Uterus (tissue), 2 donors: Measurements from ENCODE around the gene CREB5.

Experiments used
- POLR2A ChIP-seq, 2 donors: fragments of 450-650 bp; IDR thresholded peaks; one replicate each; pipeline ENCODE4 v1.6.1; 2016; ENCODE audit warnings: antibody characterized with exemption in 2 of 2, mild to moderate bottlenecking in 1 of 2, moderate library complexity in 1 of 2
- TF ChIP-seq, protein P1 (sequence below), 4 experiments: fragments of 200-600 bp in 2 of 4; fragments of 450-650 bp in 2 of 4; sonication (generic) in 2 of 4; IDR thresholded peaks; one replicate each; pipeline ENCODE4 v1.5.1; 2016 to 2019; ENCODE audit warnings: antibody characterized with exemption in 4 of 4, mild to moderate bottlenecking in 2 of 4, moderate library complexity in 1 of 4

DNA sequence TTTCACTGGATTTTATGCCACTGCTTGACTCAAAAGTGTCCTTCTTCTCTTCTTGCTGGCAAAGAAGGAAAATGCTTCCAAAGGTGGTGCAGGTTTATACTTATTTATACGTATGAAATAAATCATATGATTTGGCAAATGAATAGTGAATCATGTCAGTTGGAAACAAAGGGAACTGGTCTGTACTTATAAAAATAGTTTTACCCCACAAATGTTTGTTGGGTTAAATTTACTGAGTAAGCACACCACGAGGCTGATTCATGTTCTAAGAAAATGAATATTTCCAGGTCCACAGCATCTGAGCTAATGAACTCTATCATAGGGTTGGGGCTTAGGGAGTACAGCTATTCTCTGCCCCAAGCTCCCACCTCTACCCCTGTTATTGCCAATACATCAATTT, 313.6 kb downstream of the CREB5 start:
- TF ChIP-seq, protein P1, sequence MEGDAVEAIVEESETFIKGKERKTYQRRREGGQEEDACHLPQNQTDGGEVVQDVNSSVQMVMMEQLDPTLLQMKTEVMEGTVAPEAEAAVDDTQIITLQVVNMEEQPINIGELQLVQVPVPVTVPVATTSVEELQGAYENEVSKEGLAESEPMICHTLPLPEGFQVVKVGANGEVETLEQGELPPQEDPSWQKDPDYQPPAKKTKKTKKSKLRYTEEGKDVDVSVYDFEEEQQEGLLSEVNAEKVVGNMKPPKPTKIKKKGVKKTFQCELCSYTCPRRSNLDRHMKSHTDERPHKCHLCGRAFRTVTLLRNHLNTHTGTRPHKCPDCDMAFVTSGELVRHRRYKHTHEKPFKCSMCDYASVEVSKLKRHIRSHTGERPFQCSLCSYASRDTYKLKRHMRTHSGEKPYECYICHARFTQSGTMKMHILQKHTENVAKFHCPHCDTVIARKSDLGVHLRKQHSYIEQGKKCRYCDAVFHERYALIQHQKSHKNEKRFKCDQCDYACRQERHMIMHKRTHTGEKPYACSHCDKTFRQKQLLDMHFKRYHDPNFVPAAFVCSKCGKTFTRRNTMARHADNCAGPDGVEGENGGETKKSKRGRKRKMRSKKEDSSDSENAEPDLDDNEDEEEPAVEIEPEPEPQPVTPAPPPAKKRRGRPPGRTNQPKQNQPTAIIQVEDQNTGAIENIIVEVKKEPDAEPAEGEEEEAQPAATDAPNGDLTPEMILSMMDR (IDR thresholded peaks at IDR 0.05) = no peak
- TF ChIP-seq POLR2A (IDR thresholded peaks at IDR 0.05) = no peak
